HG02623 (cell line): Measurements from ENCODE around the gene KRTAP10-11.

Experiments
- ATAC-seq: cut with Tn5 transposase; IDR thresholded peaks from one replicate; pipeline ENCODE4 v1.9.1; 2021; ENCODE audit warnings: moderate library complexity; ENCODE audit not compliant: unreplicated experiment

KRTAP10-11 gene

GRCh38 chr21:44692798-44693512 is 46.7 kb downstream of the KRTAP10-11 start:
- no peak for ATAC-seq

GRCh38 chr21:44694776-44695175 is 48.6 kb downstream of the KRTAP10-11 start:
- no peak for ATAC-seq

- no peak for ATAC-seq
These were observed 49.0 kb downstream of the KRTAP10-11 start for GRCh38 chr21:44695184-44695583.

GRCh38 chr21:44695641-44696040 is 49.4 kb downstream of the KRTAP10-11 start:
- no peak for ATAC-seq

- no peak for ATAC-seq
These were observed 50.4 kb downstream of the KRTAP10-11 start for GRCh38 chr21:44696572-44696971.
